Adrenal gland (tissue), 5 donors: ENCODE measurements around the gene VIPR1.

ENCODE experiments used
- CTCF ChIP-seq, 6 experiments: fragments of 450-650 bp in 4 of 6; fragments of 200-600 bp in 2 of 6; sonication (generic) in 1 of 6; IDR thresholded peaks; 1 replicate in 5 of 6; 2 replicates in 1 of 6; pipeline versions ENCODE4 v1.5.1 to v1.8.0; 2016 to 2021; ENCODE audit warnings: antibody characterized with exemption in 6 of 6, mild to moderate bottlenecking in 2 of 6, moderate library complexity in 1 of 6
- POLR2A ChIP-seq, 2 donors: fragments of 450-650 bp; IDR thresholded peaks; one replicate each; pipeline ENCODE4 v1.6.1; 2017; ENCODE audit warnings: antibody characterized with exemption in 2 of 2, mild to moderate bottlenecking in 2 of 2, moderate library complexity in 1 of 2
- donor health status: DM: no; HTN: no; CAD: no.

DNA sequence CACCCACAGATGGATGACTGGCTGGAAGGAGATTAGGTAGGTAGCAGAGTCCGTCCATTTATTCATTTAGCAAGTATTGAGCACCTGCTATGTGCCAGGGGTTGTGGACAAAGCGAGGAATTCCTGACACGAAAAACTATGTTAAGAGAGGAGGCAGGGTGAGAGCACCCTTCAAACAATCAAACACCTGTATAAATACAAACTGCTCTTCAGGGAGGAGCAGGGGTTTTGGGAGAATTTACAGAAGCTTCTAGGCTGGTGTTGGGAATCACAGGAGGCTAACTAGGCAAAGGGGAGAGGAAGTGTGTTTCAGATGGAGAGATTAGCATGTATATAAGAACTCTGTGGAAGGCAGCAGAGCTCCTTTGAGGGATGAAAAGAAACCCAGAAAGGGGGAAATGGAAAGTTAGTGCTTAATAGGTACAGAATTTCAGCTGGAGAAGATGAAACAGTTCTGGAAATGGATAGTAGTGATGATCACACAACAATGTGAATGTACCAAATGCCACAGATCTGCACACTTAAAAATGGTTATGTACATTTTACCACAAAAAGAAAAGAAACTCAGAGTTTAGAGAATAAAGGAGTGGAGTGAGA, 80.1 kb downstream of the VIPR1 start:
- TF ChIP-seq POLR2A (IDR thresholded peaks at IDR 0.05) (no peak), CTCF (IDR thresholded peaks at IDR 0.05) (peak in 1 of 6 experiments; percentile 15)
